HG03039 (cell line): ENCODE results near the gene NEU1.
A peak's percentile ranks its signal among the peaks of the same experiment; 100 is the strongest.
"Not testable (repeated sequence)": the region's sequence is repeated elsewhere in the genome, so short reads cannot be mapped to it uniquely, and the experiment has no call there.

Experiments
- ATAC-seq: cut with Tn5 transposase; IDR thresholded peaks from one replicate; pipeline ENCODE4 v1.9.1; 2021; ENCODE audit warnings: mild to moderate bottlenecking, moderate library complexity; ENCODE audit not compliant: unreplicated experiment

Gene NEU1

DNA sequence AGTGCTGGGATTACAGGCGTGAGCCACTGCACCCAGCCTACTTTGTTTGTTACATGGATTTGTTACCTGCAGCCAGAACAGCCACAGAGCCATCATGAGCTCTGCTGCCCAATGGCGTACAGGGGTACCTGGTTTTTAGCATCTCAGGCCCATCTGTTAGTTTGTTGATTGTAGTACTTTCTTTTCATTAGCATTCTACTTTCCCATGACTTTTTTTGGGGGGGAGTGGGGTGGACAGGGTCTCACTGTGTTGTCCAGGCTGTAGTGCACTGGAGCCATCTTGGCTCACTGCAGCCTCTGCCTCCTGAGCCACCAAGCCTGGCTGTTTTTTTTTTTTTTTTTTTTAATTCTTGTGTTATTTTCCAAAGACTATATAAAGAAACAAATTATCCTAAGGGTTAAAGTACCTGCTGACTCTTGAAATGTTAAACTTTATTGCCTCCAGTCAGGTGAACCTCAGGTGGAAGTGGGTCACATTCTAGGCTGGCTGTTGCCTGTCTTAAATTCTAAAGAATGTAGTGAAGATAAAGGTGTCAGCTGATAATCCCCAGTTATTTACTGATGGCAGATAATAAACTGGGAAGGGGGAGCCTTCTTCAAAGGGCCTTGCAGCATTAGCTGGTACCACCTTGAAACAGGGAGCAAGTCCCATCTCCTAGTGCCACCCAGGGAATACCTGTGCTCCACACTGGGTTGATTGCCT is 15.2 kb downstream of the NEU1 start:
- ATAC-seq: no peak

- no peak for ATAC-seq
These were observed 18.1 kb downstream of the NEU1 start for GRCh38 chr6:31844507-31844906.

DNA sequence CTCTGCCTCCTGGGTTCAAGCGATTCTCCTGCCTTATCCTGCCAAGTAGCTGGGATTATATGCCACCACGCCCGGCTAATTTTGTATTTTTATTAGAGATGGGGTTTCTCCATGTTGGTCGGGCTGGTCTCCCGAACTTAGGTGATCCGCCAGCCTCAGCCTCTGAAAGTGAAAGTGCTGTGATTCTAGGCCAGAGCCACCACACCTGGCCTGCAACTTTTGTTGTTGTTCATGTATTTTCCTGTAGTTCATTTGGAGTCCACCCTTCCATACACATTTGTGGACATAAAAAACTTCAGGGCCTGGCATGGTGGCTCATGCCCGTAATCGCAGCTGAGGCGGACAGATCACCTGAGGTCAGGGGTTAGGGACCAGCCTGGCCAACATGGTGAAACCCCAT is 20.6 kb downstream of the NEU1 start:
- ATAC-seq: no peak

GRCh38 chr6:31839779-31840126 is 22.9 kb downstream of the NEU1 start:
- not testable (repeated sequence) for ATAC-seq

- no peak for ATAC-seq
These were observed 23.7 kb downstream of the NEU1 start for GRCh38 chr6:31838968-31839367.

GRCh38 chr6:31838114-31838553 is 24.5 kb downstream of the NEU1 start:
- not testable (repeated sequence) for ATAC-seq

DNA sequence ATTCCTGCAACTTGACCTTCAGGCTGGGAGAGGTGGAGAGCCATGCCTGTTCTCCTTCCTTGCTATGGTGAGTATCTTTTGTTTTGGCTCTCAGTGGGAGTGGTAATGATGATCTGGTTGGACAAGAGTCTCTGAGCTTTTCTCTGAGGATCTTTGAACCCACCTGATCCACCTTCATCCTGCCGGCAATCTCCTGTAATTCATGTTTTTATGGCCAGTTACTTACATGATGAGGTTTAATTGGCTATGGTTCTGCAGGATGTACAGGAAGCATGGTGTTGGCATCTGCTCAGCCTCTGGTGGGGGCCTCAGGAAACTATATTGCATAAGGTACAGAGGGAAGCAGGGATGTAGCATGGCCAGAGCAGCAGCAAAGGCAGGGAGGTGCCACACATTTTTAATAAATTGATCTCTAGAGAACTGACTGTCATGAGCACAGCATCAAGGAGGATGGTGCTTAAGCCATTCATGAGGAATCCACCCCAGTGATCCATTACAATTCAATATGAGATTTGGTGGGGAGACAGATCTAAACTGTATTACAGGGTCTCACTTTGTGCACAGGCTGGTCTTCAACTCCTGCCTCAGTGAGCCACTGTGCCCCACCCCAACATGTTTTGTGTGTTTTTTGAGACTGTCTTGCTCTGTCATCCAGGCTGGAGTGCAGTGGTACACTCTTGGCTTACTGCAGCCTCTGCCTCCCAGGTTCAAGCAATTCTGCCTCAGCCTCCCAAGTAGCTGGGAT is 25.1 kb downstream of the NEU1 start:
- no peak for ATAC-seq

- no peak for ATAC-seq
These were observed 25.9 kb downstream of the NEU1 start for GRCh38 chr6:31836474-31837368.

GRCh38 chr6:31836047-31836473 is 26.6 kb downstream of the NEU1 start:
- ATAC-seq: no peak

GRCh38 chr6:31834367-31835250 is 28.0 kb downstream of the NEU1 start:
- ATAC-seq: no peak

- ATAC-seq: no peak
These were observed 31.0 kb downstream of the NEU1 start for GRCh38 chr6:31831350-31832215.

- ATAC-seq: no peak
These were observed 31.7 kb downstream of the NEU1 start for GRCh38 chr6:31830886-31831335.

GRCh38 chr6:31829633-31830283 is 32.9 kb downstream of the NEU1 start:
- no peak for ATAC-seq

DNA sequence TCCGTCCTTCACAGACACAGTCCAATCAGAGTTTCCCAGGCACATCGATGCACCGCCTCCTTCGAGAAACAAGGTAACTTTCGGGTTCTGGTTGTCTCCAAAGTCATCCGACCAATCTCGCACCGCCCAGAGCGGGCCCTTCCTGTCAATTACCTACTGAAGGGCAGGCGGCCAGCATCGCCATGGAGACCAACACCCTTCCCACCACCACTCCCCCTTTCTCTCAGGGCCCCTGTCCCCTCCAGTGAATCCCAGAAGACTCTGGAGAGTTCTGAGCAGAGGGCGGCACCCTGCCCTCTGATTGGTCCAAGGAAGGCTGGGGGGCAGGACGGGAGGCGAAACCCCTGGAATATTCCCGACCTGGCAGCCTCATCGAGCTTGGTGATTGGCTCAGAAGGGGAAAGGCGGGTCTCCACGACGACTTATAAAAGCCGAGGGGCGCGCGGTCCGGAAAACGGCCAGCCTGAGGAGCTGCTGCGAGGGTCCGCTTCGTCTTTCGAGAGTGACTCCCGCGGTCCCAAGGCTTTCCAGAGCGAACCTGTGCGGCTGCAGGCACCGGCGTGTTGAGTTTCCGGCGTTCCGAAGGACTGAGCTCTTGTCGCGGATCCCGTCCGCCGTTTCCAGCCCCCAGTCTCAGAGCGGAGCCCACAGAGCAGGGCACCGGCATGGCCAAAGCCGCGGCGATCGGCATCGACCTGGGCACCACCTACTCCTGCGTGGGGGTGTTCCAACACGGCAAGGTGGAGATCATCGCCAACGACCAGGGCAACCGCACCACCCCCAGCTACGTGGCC is 35.1 kb downstream of the NEU1 start, which contains the start of gene HSPA1B:
HSPA1B (plus strand) TSS at position 453 of the 794 bp plus-strand sequence; CDS start at position 666, 213 bp downstream.
- peak; percentile 63 for ATAC-seq

GRCh38 chr6:31826793-31827285 is 35.8 kb downstream of the NEU1 start:
- no peak for ATAC-seq

DNA sequence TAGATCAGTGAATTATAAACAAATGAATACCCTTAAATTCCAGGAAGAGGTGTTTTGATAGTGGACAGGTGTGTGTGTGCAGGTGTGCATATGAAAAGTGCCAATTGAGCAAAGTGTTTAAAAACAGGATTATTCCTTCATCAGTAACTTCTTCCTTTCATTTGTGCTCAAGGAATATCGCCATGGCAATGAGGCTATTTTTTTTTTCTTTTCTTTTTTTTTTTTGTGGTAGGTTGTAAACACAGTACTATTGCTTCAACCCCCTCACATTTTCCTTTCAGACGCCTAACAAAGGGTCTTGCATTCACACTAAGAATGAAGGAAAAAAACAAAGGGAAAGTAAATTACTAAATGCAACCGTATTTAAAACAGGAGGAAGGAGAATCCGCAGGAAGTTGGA is 37.1 kb downstream of the NEU1 start:
- no peak for ATAC-seq

DNA sequence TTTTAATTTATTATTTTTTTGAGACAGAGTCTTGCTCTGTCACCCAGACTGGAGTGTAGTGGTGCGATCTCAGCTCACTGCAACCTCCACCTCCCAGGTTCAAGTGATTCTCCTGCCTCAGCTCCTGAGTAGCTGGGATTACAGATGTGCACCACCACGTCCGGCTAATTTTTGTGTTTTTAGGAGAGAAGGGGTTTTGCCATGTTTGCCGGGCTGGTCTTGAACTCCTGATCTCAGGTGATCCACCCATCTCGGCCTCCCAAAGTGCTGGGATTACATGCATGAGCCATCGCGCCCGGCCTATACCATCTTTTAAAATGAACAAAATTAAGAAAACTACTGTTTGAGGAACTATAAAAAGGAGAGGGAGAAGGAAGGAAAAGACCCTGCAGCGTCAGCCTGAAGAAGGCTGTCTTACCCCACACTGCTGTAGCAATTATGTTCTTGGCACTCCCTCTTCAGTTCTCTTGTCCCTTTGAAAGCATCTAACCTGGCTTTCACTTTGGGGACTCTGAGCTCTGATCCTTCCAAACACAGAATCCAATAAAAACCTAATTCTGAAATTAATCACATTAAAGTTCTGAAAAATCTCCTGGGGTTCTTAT is 38.9 kb downstream of the NEU1 start:
- ATAC-seq: not testable (repeated sequence)
